Ovary (tissue), 9 donors: ENCODE results near the gene ENGASE. TPM values are rescaled to one million over a fixed set of nuclear protein-coding genes. Genes with fewer than 3 reads are reported as not detected.

ENCODE experiments used
- DNase-seq, 5 donors: peaks; one replicate each; pipeline ENCODE4 v3.0.0-alpha.2; 2019 to 2020
- H3K27ac ChIP-seq, 2 donors: fragments of 200-600 bp; one replicate each; pipeline versions ENCODE4 v1.5.1 to v1.8.0; 2019 to 2022
- H3K27me3 ChIP-seq: fragments of 200-600 bp; one replicate; pipeline ENCODE4 v1.8.0; 2022
- H3K36me3 ChIP-seq: fragments of 200-600 bp; sonication (generic); one replicate; pipeline ENCODE4 v1.5.1; 2019
- H3K4me1 ChIP-seq: one replicate; pipeline ENCODE4 v1.8.1; 2013; ENCODE audit warnings: mild to moderate bottlenecking, moderate library complexity; ENCODE audit not compliant: insufficient read depth
- H3K4me3 ChIP-seq: fragments of 200-600 bp; sonication (generic); one replicate; pipeline ENCODE4 v1.5.1; 2017
- H3K9me3 ChIP-seq, 2 donors: fragments of 200-600 bp in 1 of 2; sonication (generic) in 1 of 2; one replicate each; pipeline versions ENCODE4 v1.5.1 to v1.8.1; 2013 to 2019; ENCODE audit warnings: mild to moderate bottlenecking in 1 of 2, moderate library complexity in 1 of 2
- EP300 ChIP-seq: sonication (generic); formaldehyde crosslinking; IDR thresholded peaks from one replicate; pipeline ENCODE4 v1.6.1; 2017; ENCODE audit warnings: antibody characterized with exemption
- POLR2A ChIP-seq: fragments of 450-650 bp; IDR thresholded peaks from one replicate; pipeline ENCODE4 v1.6.1; 2017; ENCODE audit warnings: antibody characterized with exemption, mild to moderate bottlenecking, moderate library complexity
- WGBS, 3 donors: extraction: QIAGEN DNeasy Blood & Tissue Kit in 1 of 3; methylation state at CpG; one replicate each; pipeline versions ENCODE4 v1.1.5 to v1.1.7; 2013 to 2017; 5-methylcytosine and 5-hydroxymethylcytosine counted together
- intact Hi-C, 4 donors: fragments of 100-400 bp; cut with DNase I; formaldehyde crosslinking; loops; one replicate each; pipeline versions ENCODE4 v1.11.0 to v1.15.1; 2022 to 2023
- polyA plus RNA-seq, 2 donors: library from polyadenylated mRNA; stranded (reverse); fragments of 200-250 nt in 1 of 2; fragments of 350-450 nt in 1 of 2; fragmentation: Illumina TruSeq in 1 of 2; extraction: RNeasy Lipid Tissue Mini Kit (QIAGEN cat#74804) in 1 of 2; gene quantifications; one replicate each; pipeline ENCODE4 v1.2.3, GENCODE V29; 2013 to 2014
- total RNA-seq, 7 donors: library from RNA; depleted of rRNA in 2 of 7; stranded (reverse); fragments of >200 nt in 2 of 7; fragmentation: NEBNext Ultra II Directional in 3 of 7; extraction: Animal tissue kit (Norgen Biotek cat#: 25700) in 3 of 7; gene quantifications; one replicate each; pipeline versions ENCODE4 v1.1.0 to v1.2.4, GENCODE V29; 2016 to 2023
- TF ChIP-seq, protein P1 (sequence below), 3 donors: fragments of 450-650 bp in 2 of 3; fragments of 200-600 bp in 1 of 3; IDR thresholded peaks; one replicate each; pipeline versions ENCODE4 v1.5.1 to v1.8.0; 2016 to 2022; ENCODE audit warnings: antibody characterized with exemption in 3 of 3, mild to moderate bottlenecking in 1 of 3
- donor health status: DM: no; HTN: no; CAD: no; lungs with moderate emphysema.
- donor health status: DM: no; HTN: no; CAD: no.
- donor health status: Bipolar disorder and iron deficiency.
- donor health status: DM: yes; HTN: yes; CAD: no.
- donor health status: DM: no; HTN: no; CAD: no.
- donor health status: DM: yes; HTN: yes; CAD: no.

Gene ENGASE
- total and polyA plus RNA-seq, 9 donors: 6.0 to 61.5 (median 39.7) TPM

DNA sequence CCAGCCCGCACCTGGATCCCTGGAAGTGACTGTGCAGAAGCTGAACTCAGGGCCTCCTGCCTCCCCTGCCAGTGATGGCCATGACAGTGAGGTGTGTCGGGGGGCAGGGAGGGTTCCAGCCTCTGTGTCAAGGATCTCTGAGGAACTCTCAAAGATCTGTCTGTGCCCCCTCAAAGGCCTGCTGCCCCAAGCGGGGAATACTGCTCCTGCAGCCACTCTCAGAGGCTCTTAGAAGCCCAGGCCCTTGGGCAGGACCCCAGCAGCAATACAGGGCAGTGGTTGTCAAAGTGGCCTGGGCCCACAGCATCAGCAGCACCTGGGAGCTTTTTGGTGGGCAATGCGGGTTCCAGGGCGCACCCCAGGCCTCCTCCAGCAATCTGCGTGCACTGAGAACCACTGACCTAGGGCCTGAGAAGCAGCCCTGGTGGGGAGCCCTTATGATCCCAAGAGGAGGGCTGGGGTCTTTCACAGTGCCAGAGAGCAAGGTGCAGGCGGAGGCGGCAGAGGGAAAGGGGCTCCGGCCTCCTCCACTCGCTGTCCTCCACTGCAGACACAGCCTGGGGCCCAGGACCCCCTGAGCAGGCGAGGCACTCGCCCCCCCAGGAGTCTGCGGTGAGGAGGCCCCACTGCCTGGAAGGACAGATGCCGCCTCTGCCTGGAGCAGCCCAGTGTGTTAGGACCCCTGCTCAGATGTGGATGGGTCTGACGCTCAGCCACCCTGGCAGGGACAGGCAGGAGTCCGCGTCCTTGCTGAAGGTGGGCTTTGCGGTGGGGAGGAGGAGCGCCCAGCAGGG, 42.1 kb downstream of the ENGASE start:
- no peaks in the 10 kb centered on the region for H3K36me3 ChIP-seq
- no peak overlapping the region for H3K4me3 ChIP-seq
- no peaks in the 10 kb centered on the region for H3K27me3 ChIP-seq
- DNase-seq: no peak
- intact Hi-C loops: no loop called here
- H3K4me1 ChIP-seq: peaks cover 4% of the 10 kb centered on the region
- 87 to 91% (median 90%) methylated on average over 18 to 19 of the region's 19 CpGs for WGBS, 3 donors
- no peaks in the 10 kb centered on the region for H3K9me3 ChIP-seq
- TF ChIP-seq POLR2A (no peak), EP300 (no peak)
- TF ChIP-seq, protein P1, sequence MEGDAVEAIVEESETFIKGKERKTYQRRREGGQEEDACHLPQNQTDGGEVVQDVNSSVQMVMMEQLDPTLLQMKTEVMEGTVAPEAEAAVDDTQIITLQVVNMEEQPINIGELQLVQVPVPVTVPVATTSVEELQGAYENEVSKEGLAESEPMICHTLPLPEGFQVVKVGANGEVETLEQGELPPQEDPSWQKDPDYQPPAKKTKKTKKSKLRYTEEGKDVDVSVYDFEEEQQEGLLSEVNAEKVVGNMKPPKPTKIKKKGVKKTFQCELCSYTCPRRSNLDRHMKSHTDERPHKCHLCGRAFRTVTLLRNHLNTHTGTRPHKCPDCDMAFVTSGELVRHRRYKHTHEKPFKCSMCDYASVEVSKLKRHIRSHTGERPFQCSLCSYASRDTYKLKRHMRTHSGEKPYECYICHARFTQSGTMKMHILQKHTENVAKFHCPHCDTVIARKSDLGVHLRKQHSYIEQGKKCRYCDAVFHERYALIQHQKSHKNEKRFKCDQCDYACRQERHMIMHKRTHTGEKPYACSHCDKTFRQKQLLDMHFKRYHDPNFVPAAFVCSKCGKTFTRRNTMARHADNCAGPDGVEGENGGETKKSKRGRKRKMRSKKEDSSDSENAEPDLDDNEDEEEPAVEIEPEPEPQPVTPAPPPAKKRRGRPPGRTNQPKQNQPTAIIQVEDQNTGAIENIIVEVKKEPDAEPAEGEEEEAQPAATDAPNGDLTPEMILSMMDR (IDR thresholded peaks at IDR 0.05): no peak
- no peak overlapping the region for H3K27ac ChIP-seq

- Histone ChIP-seq H3K27ac (no peak overlapping the region), H3K9me3 (no peaks in the 10 kb centered on the region), H3K36me3 (no peaks in the 10 kb centered on the region), H3K27me3 (no peaks in the 10 kb centered on the region), H3K4me1 (peaks cover 4% of the 10 kb centered on the region), H3K4me3 (no peak overlapping the region)
- TF ChIP-seq EP300 (no peak), POLR2A (no peak)
- TF ChIP-seq, protein P1 (IDR thresholded peaks at IDR 0.05): no peak
- no peak for DNase-seq
- intact Hi-C loops: no loop called here
- WGBS, 3 donors: 37 to 48% (median 44%) methylated on average over 21 of the region's 21 CpGs
Measured at GRCh38 chr17:79117905-79118487, 43.4 kb downstream of the ENGASE start.

- WGBS, 3 donors: 80 to 84% (median 82%) methylated on average over 4 of the region's 4 CpGs
- H3K27me3 ChIP-seq: no peaks in the 10 kb centered on the region
Measured at GRCh38 chr17:79118924-79119323, 44.3 kb downstream of the ENGASE start.

GRCh38 chr17:79120259-79120658, 45.6 kb downstream of the ENGASE start:
- no peak for DNase-seq
- no peaks in the 10 kb centered on the region for H3K27me3 ChIP-seq
- intact Hi-C loops: no loop called here
- TF ChIP-seq POLR2A: no peak
- TF ChIP-seq, protein P1 (IDR thresholded peaks at IDR 0.05): no peak
- 82 to 87% (median 85%) methylated on average over 5 of the region's 5 CpGs for WGBS, 3 donors
- no peaks in the 10 kb centered on the region for H3K36me3 ChIP-seq
- no peaks in the 10 kb centered on the region for H3K4me1 ChIP-seq
- H3K27ac ChIP-seq: no peak overlapping the region
- H3K4me3 ChIP-seq: no peak overlapping the region
- no peaks in the 10 kb centered on the region for H3K9me3 ChIP-seq

More at GRCh38 chr17:79118924-79119323, 44.3 kb downstream of the ENGASE start:
- Histone ChIP-seq H3K9me3 (no peaks in the 10 kb centered on the region), H3K36me3 (no peaks in the 10 kb centered on the region), H3K4me3 (no peak overlapping the region), H3K27ac (no peak overlapping the region), H3K4me1 (peaks cover 4% of the 10 kb centered on the region)
- DNase-seq: no peak
- intact Hi-C loops: no loop called here
- TF ChIP-seq, protein P1 (IDR thresholded peaks at IDR 0.05): no peak
- TF ChIP-seq EP300 (no peak), POLR2A (no peak)
